SH-SY5Y (cell line): ENCODE measurements around the gene CDK12.

Experiments
- GATA2 ChIP-seq: IDR thresholded peaks from 2 replicates; pipeline ENCODE4 v1.6.1; 2011; ENCODE audit warnings: mild to moderate bottlenecking, low read depth, low read length
- GATA3 ChIP-seq: IDR thresholded peaks from 2 replicates; pipeline ENCODE4 v1.6.1; 2011; ENCODE audit warnings: low read depth, mild to moderate bottlenecking, low read length, moderate library complexity

DNA sequence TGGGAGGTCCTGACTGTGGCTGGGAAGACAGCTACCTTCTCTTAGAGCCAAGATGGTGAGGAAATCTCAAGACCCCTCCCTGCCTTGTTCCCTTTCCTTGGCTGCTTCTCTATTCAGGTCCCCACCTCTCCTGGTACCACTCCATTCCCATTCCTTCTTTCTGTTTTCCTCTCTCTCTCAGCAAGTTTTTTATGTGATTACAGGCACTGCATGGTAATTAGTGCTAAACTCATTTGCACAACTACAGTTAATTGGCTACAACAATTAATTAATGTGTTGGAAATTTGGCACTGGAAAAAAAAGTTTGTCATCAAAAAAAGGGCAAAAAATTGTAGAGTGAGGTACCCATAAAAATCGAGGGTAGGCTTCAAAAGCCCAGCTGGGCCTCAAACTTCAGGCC, 101.1 kb downstream of the CDK12 start:
- TF ChIP-seq GATA3 = no peak
- no peak for TF ChIP-seq GATA2
